PFSK-1 (cell line): ENCODE results near the gene ICA1.

ENCODE experiments used
- POLR2AphosphoS5 ChIP-seq: IDR thresholded peaks from 2 replicates; pipeline ENCODE4 v1.6.1; 2012; ENCODE audit warnings: low read depth, mild to moderate bottlenecking, control low read depth, low read length, moderate library complexity
- REST ChIP-seq, 2 experiments: IDR thresholded peaks; 2 replicates each; pipeline versions ENCODE4 v1.6.1 to v1.8.0; 2011 to 2012; ENCODE audit warnings: low read depth in 2 of 2, low read length in 2 of 2, control low read depth in 1 of 2, inconsistent platforms in 1 of 2, mild to moderate bottlenecking in 1 of 2, moderate library complexity in 1 of 2; ENCODE audit not compliant: insufficient read depth in 1 of 2
- SIN3A ChIP-seq: IDR thresholded peaks from 2 replicates; pipeline ENCODE4 v1.6.1; 2012; ENCODE audit warnings: mild to moderate bottlenecking, low read length, moderate library complexity, borderline replicate concordance; ENCODE audit not compliant: insufficient read depth
- TAF1 ChIP-seq: IDR thresholded peaks from 2 replicates; pipeline ENCODE4 v1.6.1; 2012; ENCODE audit warnings: low read length, control low read depth, borderline replicate concordance; ENCODE audit not compliant: insufficient read depth

- TF ChIP-seq TAF1 (no peak), SIN3A (no peak), POLR2AphosphoS5 (no peak), REST (IDR thresholded peaks at IDR 0.05; ENCODE audit: insufficient read depth in 1 of 2, low read depth in 2 of 2, low read length in 2 of 2) (no peak)
Observed at GRCh38 chr7:8254667-8255066, 7.3 kb downstream of the ICA1 start.
